A549 treated with CORT108297 at 1 μM for 4 hours (cell line): ENCODE results near the gene MRPL23. TPM values are rescaled to one million over a fixed set of nuclear protein-coding genes. Genes with fewer than 3 reads are reported as not detected.

ENCODE experiments used
- total RNA-seq: library from RNA; stranded (reverse); fragments of 200-300 nt; extraction: Qiagen RNA extraction; gene quantifications from 5 replicates; pipeline ENCODE4 v1.2.3, GENCODE V29; 2022

The MRPL23 gene
- total RNA-seq, result 133 to 163 TPM (median 158 TPM) in 5 replicates

GRCh38 chr11:1946812-1947484, at the start of gene MRPL23:
Gene MRPL23 (plus strand): TSS chr11:1947332. CDS start chr11:1947363, 31 bp downstream.

GRCh38 chr11:1919391-1920127, 27.6 kb upstream of the MRPL23 start, which contains the start of gene TNNT3:
Gene TNNT3 (plus strand): TSS chr11:1919703. CDS start chr11:1922875, 3,172 bp downstream.

GRCh38 chr11:1997755-1998154, 50.6 kb downstream of the MRPL23 start, which contains the start of gene H19:
Gene H19 (minus strand): TSS chr11:1997842.

Other genes starting within 250 kb of the MRPL23 start
- 0.54 to 1.3 TPM (median 1.2 TPM) in 5 replicates for gene IFITM10, start 196.7 kb upstream of the MRPL23 start, total RNA-seq
- 335 to 563 TPM (median 509 TPM) in 5 replicates for gene CTSD, start 183.4 kb upstream of the MRPL23 start, total RNA-seq
- 0.05 to 0.39 TPM (median 0.06 TPM) in 3 of 5 replicates, not detected in the others for gene SYT8, start 112.3 kb upstream of the MRPL23 start, total RNA-seq
- gene TNNI2, start 108.4 kb upstream of the MRPL23 start, total RNA-seq, result 0.25 TPM in 1 of 5 replicates, not detected in the others
- gene LSP1, start 94.2 kb upstream of the MRPL23 start, total RNA-seq, result 0.55 to 2.7 TPM (median 1.6 TPM) in 5 replicates
- not detected in 5 replicates for gene PRR33, start 55.4 kb upstream of the MRPL23 start, total RNA-seq
- not detected in 5 replicates for gene TNNT3, start 27.6 kb upstream of the MRPL23 start, total RNA-seq
- gene H19, start 50.5 kb downstream of the MRPL23 start, total RNA-seq, result 5.3 to 14.5 TPM (median 10.2 TPM) in 5 replicates
- gene IGF2, start 192.1 kb downstream of the MRPL23 start, total RNA-seq, result 1.5 to 2.9 TPM (median 2.8 TPM) in 5 replicates
- gene INS, start 213.9 kb downstream of the MRPL23 start, total RNA-seq, result not detected in 5 replicates
- 0.06 to 0.23 TPM in 2 of 5 replicates, not detected in the others for gene TH, start 224.5 kb downstream of the MRPL23 start, total RNA-seq